ENCODE measurements around the gene TFAP2A.

DNA sequence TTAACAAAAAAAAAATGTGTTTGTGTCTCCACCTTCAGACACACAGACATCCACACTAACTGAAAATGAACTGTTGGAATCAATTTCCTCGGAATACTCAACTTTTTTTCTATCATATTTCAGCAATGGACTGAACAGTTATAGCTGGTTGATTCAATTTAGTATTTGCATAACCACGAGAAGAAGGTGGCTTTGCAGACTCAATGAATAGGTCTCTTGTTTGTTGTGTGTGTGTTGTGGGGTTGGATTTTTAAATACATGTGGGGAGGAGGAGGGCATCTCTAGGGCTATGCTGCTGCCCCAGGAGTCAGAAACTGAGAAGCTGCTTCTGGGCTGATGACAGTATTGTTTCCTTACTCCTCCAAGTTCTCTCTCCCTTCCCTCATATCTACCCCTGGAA, 28.7 kb downstream of the TFAP2A start:
- TF ChIP-seq, protein P1, sequence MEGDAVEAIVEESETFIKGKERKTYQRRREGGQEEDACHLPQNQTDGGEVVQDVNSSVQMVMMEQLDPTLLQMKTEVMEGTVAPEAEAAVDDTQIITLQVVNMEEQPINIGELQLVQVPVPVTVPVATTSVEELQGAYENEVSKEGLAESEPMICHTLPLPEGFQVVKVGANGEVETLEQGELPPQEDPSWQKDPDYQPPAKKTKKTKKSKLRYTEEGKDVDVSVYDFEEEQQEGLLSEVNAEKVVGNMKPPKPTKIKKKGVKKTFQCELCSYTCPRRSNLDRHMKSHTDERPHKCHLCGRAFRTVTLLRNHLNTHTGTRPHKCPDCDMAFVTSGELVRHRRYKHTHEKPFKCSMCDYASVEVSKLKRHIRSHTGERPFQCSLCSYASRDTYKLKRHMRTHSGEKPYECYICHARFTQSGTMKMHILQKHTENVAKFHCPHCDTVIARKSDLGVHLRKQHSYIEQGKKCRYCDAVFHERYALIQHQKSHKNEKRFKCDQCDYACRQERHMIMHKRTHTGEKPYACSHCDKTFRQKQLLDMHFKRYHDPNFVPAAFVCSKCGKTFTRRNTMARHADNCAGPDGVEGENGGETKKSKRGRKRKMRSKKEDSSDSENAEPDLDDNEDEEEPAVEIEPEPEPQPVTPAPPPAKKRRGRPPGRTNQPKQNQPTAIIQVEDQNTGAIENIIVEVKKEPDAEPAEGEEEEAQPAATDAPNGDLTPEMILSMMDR (IDR thresholded peaks at IDR 0.05; ENCODE audit: low read length): no peak
- no peak for TF ChIP-seq EZH2 (IDR thresholded peaks at IDR 0.05; ENCODE audit: borderline replicate concordance, low read length)
